GM12891 (cell line): ENCODE measurements around the gene RGS3.

Experiments used
- POLR2A ChIP-seq: IDR thresholded peaks from 2 replicates; pipeline ENCODE4 v1.6.1; 2011; ENCODE audit warnings: low read depth, low read length, control low read depth
- POLR2AphosphoS5 ChIP-seq: IDR thresholded peaks from 2 replicates; pipeline ENCODE4 v1.6.1; 2011; ENCODE audit warnings: low read depth, low read length, control low read depth
- SPI1 ChIP-seq: IDR thresholded peaks from 2 replicates; pipeline ENCODE4 v1.6.1; 2011; ENCODE audit warnings: low read depth, low read length, control low read depth
- TAF1 ChIP-seq: IDR thresholded peaks from 2 replicates; pipeline ENCODE4 v1.6.1; 2011; ENCODE audit warnings: low read depth, low read length, control low read depth

DNA sequence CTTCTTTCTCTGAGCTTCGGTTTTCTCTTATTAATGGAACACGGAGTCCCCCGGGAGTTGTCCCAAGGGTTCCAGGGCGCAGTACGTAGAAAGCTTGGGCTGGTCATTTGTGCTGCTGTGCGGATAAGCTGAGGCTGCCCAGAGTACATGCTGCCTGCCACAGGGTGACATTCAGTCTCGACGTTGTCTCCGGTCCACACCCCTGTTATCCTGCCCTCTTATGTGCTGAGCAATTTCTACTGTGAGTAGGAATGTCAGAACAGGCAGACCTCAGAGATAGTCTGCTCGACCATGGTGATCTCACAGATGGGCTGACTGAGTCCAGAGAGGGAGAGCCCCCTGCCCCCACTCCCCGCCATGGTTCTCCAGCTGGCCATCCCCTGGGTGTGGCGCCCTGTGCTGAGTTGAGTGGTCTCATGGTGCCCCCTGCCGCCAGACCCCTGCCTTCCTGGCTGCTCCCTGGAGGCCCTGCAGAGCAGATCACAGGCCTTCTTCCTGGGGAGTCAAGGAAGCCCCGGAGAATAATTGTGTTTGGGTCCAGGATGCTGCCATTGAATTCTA, 124.0 kb downstream of the RGS3 start:
- TF ChIP-seq POLR2AphosphoS5 (no peak), SPI1 (no peak), POLR2A (no peak), TAF1 (no peak)
